G401.6 (cell line): ENCODE data around the gene COBLL1.

Experiments
- FAIRE-seq: peaks from 2 replicates; lab custom pipeline; 2012; peaks lifted over from hg19 to GRCh38; lab: Jason Lieb, UNC

The COBLL1 gene

DNA sequence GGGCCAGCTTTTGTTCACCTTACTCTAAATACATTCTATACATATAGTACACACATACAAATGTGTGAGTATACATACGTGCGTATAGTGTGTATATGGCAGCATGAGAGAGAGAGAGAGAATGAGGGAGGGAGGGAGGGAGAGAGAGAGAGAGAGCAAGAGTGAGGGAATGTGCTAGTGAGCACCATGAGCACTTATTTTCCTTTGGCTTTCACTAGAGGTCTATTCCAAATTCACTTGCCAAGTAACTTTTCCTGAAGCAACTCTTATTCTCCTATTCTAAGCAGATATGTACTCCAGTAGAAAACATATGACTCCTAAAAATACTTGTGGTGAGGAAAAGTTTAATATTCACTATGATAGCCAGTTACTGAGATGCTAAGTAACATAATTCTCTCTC, 85.7 kb downstream of the COBLL1 start:
- no peak for FAIRE-seq

DNA sequence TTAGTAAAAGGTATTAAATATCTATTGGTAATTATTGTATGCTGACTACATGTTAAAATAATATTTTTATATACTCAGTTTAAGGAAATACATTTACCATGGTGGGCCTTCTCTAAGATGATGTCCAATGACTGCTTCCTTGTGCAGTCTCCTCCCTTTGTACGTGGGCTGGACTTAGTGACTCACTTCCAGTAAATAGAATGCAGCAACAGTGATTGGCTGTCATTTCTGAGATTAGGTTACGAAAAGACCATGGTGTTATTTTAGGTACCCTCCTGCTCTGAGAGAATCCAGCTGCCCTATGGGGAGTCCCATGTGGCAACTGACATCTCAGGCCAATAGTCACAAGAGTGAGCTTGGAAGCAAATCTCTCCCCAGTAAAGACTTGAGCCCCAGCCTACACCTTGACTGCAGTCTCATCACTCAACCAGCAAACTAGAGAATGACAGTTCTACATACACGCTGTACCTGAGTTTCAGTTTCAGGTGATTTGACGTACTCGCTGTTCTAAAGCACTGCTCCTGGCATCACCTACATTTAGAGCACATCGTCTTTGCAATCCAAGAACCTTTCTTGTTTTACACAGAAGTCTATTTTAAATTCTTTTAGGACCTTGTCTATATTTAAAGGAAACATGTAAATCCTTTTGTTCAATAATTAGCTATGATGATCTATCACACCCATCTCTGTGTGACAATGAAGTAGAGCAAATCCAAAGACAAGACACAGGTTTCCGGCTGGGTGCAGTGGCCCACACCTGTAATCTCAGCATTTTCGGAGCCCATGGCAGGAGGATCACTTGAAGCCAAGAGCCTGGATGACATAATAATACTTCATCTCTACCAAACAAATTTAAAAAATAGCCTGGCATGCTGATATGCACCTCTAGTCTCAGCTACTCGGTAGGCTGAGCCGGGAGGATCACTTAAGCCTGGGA, 87.2 kb downstream of the COBLL1 start:
- no peak for FAIRE-seq

DNA sequence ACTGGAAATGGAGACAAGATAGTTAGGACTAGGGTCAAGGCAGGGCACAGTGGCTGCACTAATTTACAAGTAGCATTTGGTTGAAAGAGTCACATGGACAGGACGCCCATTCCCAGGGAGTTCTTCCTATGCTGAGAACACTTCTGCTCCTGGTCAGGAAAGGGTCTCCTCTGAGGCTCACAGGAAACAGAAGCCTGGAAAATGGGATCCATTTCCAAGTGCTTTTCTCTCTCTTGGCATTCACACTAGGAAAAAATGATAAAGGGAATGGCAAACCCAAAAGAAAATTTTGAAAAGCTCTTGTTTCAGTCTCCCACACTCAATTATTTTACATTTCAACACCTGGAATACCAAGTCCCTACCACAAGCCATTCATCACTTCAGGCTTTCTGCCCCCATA, 88.7 kb downstream of the COBLL1 start:
- no peak for FAIRE-seq

DNA sequence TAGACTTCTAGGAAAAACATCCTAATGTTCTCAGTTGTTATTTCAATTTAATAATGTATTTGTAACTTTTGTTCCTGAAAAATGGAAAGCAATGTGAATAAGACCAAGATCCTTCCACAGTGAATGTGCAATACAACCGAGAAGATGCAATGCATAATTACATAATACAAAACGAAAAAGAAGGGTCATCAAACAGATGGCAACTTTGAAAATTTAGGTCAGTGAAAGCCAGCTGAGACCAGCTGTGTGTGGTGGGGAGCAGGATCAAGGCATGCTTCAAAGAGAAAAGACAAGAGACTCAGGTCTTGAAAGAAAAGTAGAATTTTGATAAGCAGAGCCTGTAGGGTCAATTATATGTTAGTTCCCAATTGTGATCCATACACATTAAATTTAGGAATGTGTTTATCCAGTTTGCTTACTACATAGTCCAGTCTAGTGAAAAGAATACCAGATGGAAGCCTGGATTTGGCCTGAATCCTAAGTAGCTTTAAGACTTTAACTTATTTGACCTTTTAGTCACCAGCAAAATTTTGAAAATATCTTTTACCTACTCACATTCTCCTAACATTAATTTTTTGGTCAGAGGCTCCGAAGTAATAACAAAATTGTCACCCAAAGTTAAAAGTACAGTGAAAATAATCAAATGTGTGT, 93.7 kb downstream of the COBLL1 start:
- no peak for FAIRE-seq

DNA sequence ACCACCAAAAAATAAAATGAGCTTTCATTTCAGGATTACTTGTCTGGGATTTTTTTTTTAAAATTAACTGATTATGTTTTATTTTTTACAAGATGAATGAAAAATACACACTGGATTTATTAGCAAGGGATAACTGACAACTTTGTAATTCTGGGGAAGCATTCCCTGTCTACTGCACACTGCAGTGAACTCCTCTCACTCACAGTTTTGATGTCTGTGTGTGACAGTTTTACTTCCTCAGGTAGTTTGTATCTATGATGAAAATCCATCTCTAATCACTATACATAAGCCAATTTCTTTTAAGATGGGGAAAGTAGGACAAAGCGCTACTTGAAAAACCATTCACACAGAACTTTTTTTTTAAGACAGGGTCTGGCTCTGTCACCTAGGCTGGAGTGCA, 94.5 kb downstream of the COBLL1 start:
- no peak for FAIRE-seq

DNA sequence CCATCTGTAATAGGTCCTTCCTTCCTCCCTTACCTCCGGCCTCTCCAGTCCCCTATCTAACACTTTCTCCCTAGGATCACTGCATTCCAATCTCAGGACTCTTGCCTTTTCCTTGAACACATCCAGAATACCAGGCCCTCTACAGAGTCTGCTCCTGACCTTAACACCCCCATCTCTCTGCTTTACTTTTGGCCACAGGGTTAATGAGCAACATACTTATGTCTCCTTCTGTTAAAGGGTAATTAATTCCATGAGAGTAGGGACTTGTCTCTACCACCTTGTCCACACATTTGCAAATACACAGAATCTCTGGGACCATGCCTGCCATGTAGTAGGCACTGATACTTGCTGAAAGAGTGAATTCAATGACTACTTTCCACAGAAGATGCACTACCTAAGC, 94.9 kb downstream of the COBLL1 start:
- no peak for FAIRE-seq

DNA sequence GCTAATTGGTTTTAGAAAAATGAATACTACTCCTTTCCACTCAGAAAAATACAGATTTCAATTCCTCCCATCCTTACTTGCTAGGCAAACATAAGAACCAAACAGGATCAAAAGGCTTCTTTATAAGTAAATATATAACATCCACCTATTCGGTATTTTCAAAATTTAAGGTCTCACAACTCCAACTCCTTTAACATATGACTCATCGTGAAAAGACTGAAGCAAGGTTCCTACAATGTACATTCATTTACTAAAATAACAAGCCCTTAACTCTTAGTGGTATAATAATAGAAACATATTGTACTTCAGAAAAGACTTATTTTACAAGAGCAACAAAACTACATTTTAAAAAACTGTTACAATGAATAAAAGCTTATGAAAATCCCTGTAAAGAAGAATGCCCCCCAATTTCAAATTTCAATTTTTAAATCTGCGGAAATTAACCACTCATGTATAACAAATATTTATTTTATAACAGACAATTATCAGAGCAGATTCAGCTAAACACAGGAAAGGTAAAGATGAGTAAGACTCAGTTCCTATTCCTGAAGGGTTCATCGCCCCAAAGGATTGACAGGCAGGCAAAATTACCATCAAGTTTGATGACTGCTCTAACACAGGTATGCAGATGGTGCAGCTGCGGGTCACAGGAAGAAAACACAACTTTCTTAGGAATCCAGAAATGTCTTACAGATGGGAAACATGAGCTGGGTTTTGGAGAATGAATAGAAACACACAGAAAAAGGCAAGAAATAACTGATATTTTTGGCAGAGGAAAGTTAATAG, 96.4 kb downstream of the COBLL1 start:
- FAIRE-seq: no peak

DNA sequence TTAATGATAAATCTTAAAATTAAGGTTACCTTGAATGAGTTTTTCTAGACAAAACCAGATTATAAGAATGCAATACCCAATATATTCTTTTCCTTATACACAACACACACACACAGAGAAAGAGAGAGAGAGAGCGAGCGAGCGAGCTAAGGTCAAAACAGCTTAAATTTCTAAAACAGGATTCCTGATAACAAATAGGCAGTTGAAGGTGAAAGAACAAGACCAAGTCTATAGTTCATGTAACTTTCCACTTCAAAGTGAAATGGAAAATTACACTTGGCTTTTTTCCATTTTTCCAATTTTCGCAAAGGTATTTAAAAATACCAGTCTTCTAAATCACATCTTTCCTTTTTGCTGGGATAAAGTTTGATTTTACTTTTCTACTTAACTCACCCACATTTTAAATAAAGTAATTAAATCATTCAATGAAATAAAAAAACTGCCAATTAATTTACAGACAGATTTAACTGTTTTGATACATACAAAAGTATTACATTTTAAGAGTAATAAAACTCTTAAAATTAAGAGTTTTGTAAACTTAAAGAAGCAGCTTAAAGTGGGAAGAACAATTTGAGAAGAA, 98.8 kb downstream of the COBLL1 start:
- no peak for FAIRE-seq

DNA sequence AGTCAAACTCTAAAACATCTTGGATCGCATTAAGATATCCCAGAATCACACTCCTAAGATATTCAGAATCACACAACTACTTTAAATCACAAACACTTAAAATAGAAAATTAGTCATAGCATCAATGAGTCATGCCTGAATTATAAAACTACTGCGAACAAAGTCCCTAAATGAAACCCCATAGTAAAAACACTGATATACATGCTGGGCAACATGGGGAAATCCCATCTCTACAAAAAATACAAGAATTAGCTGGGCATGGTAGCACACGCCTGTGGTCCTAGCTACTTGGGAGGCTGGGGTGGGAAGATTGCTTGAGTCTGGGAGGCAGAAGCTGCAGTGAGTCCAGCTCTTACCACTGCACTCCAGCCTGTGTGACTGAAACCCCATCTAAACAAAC, 101.7 kb downstream of the COBLL1 start:
- FAIRE-seq: no peak

DNA sequence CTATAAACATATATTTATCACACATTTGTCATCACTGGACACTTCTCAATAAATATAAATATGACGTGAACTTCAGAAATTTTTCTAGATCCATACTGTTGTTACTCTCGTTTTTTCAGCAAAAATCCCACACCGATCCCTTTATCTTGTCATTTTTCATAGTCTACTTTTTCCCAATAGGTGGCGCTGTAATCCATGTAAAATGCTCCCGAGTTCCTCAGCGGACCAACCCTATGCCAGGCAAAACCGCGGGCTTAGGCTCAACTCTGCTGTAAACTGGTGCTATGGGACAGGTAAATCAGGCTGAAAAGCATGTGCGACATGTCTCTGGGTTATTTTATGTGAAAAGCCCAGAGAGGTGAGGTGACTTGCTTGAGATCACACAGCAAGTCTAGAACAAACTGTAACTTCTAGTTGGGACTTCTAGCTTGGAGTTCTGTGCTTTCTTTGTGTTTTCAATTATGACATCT, 104.0 kb downstream of the COBLL1 start:
- peak; percentile 91 for FAIRE-seq

DNA sequence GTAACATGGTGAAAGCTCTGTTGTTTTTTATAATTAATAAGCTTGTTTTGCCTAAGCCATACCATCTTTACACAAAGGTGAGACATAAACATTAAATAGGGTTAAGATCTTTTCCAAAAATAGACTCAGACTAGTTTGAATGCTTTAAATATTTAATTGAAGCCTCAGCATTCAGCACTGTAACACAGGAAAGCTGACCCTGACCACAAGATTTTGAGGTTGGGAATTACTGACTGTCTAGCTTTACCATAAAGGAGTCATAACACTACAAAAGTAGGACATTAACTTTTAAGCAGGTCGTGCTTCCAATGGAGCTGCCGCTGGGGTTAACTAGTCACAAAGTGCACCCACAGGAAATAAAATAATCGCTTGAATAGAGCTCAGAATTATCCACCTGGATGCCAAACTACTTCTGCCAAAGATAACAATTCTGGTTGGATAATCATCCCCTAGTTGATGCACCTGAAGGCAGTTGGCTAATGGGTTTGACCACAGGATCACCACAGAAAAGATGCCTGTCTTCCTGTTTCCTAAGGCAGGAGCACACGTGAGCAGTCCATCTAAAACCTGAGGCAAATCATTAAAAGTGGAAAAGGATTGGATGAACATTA, 106.2 kb downstream of the COBLL1 start:
- FAIRE-seq: no peak

DNA sequence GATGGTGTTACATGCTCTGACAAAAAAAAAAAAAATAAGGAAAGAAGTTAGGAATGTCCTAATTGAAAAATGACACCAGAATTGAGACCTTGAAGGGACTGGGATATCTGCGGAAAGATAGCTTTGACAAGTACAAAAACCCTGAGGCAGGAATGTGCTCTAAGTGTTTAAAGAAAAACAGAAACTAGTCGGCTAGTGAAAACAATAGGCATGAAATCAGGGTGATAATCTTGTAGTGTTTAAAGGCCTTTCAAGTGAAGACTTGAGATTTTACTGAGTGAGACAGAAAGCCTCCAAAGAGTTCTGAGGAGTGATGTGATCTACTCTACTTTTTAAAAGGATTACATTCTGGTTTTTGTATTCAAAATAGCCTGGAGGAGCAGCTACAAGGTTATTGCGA, 107.4 kb downstream of the COBLL1 start:
- FAIRE-seq: no peak

DNA sequence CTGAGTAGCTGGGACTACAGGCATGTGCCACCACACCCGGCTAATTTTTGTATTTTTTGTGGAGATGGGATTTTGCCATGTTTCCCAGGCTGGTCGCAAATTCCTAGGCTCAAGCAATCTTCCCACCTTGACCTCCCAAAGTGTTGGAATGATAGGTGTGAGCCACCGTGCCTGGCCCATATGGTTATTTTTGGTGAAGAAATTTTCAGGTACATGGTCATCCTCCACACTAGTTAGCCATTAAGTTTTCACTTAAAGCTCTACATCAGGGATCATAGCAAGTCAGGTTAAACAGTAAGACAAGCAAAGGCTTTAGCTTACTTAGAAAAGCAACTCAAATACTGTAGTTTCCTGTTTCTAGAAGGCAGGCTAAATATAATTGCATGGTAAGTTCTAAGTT, 116.1 kb downstream of the COBLL1 start:
- no peak for FAIRE-seq

DNA sequence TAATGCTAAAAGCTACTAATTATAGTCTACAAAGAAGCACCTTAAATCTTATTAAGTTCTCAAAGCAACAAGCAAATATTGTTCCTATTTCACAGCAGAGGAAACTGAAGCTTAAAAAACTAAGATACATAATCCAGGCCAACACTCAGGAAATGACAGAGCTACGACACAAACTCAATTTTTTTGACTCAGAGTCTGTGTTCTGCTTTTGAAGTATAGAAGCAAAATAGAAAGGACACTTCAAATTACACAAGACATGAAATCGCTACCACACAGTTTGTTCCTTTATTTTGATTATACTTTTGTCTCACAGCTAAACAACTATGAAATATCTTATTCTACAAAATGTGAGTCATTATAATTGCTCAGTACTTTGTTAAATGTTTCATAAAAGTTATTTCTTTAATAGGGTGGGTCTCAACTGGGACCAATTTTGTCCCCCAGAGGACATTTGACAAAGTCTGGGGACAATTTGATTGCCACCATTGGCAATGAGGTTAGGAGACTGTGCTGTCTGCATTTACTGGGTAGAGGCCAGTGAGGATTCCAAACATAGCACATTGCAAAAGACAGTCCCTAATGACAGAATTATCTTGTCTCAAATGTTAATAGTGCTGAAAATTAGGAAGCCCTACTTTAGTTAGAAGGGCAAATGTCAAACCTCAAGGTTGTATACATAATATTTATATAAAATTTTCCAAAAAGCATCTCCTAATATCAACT, 118.8 kb downstream of the COBLL1 start:
- FAIRE-seq: no peak

DNA sequence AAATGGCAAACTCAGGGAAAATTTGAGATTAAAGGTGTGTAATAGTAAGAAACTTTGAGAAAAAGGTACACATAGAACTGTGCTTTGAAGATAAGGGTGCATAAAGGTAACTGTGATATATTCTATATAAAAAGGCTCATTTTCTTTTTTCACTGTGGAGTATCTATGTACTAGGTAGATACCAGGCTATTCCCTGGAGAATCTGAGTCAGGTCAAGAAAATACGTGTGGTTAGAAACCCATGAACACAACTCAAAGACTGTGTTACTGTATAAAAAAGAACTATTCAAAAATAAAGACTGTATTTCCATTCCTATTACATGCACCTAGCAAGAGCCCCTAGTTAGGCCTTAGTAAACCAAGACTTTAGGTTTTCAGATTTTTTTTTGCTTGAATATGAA, 120.2 kb downstream of the COBLL1 start:
- no peak for FAIRE-seq

DNA sequence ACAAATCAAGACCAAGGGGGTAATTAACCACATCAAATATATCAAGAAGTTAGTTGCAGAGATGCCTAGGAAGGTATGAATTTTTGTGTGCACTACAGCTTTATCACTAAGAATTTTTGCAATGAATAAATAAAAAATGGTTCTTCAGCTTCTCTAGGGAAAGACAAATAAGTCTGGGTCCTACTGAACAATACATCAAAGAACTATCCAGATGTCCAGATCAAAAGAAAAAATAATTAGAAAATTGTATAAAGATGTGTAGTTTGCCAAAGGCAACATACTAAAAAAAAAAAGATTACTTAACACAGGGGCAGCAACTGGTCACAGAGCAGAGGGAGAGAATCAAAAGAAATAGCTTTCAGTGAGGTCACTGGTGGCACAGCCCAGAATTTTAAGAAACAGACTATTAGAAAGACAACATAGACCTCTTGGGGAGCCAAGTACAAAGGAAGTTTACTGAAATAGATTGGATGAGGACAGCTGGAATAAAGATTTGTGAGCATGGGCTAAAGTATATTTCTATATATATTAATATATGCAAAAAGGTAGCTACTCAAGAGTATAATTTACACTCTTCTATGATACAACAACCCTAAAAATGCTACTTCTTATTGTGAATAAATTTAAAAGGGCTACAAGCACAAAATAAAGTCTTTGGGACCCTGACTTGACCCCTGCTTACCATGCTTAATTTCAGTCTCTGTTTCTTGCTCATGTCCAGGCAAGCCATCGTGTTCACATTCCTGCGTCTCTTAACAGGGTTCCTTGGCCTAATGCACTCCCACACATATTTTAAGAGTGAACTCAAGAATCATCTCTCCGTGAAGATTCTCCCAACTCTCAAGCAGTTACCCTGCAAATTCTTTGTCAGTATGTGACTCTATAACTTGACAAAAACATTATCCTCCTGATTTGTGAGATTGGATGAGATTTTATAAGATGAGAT, 121.4 kb downstream of the COBLL1 start:
- FAIRE-seq: no peak

DNA sequence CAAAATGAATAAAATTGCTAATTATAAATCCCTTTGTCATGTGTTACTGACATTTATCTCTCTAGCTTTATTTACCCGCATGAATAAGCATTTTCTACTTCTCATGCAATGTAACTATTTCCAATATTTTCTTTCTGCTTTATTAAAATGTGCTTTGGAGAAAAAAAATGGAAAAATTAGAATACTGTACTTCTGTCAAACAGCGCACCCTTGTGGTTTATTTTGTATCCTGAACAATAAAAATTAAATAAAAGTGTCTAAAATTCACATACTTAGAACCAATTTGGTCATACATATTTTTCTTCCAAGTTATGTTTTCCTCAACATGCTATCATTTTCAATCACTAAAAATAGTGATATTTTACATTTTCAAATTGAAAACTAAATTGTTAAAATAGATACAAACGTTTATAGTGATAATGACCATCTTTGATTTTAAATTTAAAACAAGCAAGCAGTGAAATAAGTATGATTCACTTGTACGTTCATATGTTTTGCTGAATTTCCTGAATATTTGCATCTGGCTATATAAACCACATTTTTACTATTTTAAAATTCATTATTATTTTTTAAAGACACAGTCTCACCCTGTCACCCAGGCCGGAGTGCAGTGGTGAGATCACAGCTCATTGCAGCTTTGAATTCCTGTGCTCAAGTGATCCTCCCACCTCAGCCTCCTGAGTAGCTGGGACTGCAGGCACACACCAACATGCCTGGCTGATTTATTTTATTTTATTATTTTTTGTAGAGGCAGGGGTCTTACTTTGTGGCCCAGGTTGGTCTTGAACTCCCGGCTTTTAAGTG, 124.4 kb downstream of the COBLL1 start:
- FAIRE-seq: peak; percentile 95

DNA sequence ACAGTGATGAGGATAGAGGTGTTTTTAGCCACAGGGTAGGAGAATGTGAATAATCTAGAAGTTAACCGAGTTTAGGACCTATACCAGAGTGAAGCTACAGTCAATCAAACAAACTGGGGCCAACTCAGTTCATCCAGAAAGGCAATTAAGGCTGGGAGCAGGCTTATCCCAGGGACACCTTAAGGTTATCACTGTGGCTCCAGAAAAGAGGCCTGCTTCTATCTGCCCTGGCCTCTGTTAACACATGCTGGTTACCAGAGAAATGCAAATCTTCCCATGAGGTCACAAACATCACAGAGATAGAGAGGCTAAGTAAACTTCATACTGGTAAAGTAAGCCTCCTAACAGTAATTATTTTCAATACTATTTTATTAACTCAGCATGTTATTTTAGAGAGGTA, 127.2 kb downstream of the COBLL1 start:
- no peak for FAIRE-seq

DNA sequence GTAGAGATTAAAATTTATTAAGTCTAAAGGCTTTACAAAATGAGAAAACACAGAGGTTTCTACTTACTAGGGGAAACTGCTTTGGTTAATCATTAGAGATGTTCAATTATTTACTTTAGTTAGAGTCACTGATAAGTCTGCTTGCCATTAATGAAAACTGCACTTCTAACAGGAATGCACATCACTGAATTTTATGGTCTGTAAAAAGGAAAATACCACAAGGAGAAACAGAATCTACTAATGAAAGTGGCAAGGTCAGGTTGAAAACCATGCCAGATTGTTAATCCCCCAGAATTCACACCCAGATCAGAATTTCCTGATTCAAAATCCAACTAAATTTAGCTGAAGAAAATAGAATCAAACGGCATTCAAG, 129.9 kb downstream of the COBLL1 start:
- FAIRE-seq: no peak
